Nephron (organoid): Measurements from ENCODE around the gene GADD45A.

Experiments
- H3K27ac Mint-ChIP-seq, 3 experiments: 2 replicates each; pipeline ENCODE4 v1.8.0; 2020; ENCODE audit warnings: mixed read lengths in 3 of 3, mild to moderate bottlenecking in 2 of 3, moderate library complexity in 1 of 3
- H3K27me3 Mint-ChIP-seq: 2 replicates; pipeline ENCODE4 v1.8.0; 2021; ENCODE audit warnings: low read depth, mild to moderate bottlenecking, moderate library complexity, mixed read lengths
- H3K36me3 Mint-ChIP-seq: 2 replicates; pipeline ENCODE4 v1.8.0; 2020; ENCODE audit warnings: low read depth, mixed read lengths
- H3K4me1 Mint-ChIP-seq: 2 replicates; pipeline ENCODE4 v1.8.0; 2020; ENCODE audit warnings: mixed read lengths
- H3K4me3 Mint-ChIP-seq, 3 experiments: 2 replicates each; pipeline ENCODE4 v1.8.0; 2020; ENCODE audit warnings: mild to moderate bottlenecking in 3 of 3, mixed read lengths in 3 of 3, moderate library complexity in 2 of 3
- H3K9me3 Mint-ChIP-seq: 2 replicates; pipeline ENCODE4 v1.8.0; 2020; ENCODE audit warnings: mixed read lengths
- TF ChIP-seq, protein P1 (sequence below), 3 experiments: fragments of 200-600 bp; sonication (generic); IDR thresholded peaks; one replicate each; pipeline ENCODE4 v1.5.0; 2021; ENCODE audit warnings: antibody characterized with exemption in 3 of 3; ENCODE audit not compliant: unreplicated experiment in 3 of 3

The GADD45A gene

DNA sequence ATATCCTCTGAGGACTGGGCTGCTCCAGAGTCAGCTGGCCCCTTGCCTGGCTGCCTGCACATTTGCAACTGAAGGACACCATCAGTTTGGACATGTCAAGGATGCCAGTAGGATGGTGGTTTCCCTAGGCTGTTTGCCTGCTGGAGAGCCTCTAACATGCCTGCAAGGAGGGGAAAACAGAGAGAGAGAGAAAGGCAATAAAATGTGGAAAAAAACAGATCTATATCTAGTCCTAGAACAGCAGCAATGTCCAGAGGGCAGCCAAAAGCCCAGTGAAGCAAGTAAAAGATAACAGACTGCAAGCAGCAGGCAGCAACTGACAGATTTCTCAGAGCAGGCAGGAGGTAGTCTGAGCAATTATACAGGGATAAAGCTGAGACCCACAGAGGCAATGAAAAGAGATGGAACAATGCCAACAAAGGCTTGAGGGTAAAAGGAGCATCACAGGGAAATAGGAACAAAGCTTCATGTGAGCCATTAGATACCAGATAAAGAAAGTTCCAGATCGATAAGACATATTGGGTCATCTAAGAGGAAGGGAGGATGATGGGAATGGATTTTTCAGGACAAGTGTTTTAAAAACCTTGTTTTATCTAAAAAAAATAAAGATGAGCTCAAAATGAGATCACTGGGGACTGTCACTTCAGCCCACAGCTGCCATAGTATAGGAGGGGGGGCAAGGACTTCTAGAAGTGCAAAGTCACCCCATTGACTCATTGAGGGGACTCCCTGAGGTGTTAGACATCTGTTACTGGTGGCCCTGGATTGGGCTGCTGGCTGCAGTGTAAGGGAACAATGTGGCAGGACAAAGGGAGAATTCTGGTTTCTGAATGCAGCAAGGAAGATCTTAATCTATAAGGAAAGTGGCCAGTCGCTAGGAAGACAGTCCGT, 38.6 kb upstream of the GADD45A start:
- Mint-ChIP-seq H3K27me3 (no peaks in the 10 kb centered on the region), H3K9me3 (no peaks in the 10 kb centered on the region), H3K4me1 (peaks cover 9% of the 10 kb centered on the region), H3K36me3 (no peaks in the 10 kb centered on the region), H3K27ac (no peak overlapping the region), H3K4me3 (no peak overlapping the region)
- TF ChIP-seq, protein P1, sequence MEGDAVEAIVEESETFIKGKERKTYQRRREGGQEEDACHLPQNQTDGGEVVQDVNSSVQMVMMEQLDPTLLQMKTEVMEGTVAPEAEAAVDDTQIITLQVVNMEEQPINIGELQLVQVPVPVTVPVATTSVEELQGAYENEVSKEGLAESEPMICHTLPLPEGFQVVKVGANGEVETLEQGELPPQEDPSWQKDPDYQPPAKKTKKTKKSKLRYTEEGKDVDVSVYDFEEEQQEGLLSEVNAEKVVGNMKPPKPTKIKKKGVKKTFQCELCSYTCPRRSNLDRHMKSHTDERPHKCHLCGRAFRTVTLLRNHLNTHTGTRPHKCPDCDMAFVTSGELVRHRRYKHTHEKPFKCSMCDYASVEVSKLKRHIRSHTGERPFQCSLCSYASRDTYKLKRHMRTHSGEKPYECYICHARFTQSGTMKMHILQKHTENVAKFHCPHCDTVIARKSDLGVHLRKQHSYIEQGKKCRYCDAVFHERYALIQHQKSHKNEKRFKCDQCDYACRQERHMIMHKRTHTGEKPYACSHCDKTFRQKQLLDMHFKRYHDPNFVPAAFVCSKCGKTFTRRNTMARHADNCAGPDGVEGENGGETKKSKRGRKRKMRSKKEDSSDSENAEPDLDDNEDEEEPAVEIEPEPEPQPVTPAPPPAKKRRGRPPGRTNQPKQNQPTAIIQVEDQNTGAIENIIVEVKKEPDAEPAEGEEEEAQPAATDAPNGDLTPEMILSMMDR (IDR thresholded peaks at IDR 0.05; ENCODE audit: unreplicated experiment in 3 of 3), result no peak

DNA sequence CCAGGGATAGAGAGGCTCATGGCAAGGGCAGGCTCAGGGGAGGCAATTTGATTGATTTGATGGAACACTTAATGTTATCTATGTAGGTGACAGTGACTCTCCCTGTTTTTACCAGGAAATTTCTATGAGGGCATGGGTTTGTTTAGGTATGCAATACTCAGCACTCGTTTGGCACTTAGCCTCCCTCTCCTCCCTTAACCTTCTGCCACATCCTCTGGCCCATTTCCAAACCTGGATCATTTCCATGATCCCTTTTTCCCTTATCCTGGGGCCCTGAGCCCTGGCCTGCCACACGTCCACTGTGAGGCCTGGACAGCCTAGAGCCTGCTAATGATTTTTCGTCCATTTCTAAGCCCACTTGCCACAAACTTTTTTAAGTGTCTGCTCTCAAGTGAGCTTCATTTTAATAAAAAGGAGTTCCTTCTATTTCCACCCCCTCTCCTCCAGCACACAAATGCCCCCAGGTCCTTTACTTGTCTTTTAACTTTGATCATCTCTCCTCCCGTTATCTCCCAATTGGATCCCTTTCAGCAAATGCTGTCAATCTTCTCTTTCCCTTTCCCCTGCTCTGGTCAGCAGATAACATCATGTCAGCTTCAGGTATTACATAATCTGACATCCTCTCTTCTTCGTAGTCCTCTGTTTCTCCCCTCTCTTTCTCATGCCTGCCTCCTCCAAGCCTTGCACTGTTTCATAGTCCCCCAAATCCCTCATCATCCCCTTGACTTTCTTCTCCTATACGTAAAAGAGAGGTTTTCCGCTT, 37.8 kb upstream of the GADD45A start:
- Mint-ChIP-seq H3K27ac (no peak overlapping the region), H3K27me3 (peaks cover 4% of the 10 kb centered on the region), H3K4me3 (no peak overlapping the region), H3K4me1 (peaks cover 9% of the 10 kb centered on the region), H3K36me3 (no peaks in the 10 kb centered on the region), H3K9me3 (no peaks in the 10 kb centered on the region)
- TF ChIP-seq, protein P1 (IDR thresholded peaks at IDR 0.05; ENCODE audit: unreplicated experiment in 3 of 3), result no peak

DNA sequence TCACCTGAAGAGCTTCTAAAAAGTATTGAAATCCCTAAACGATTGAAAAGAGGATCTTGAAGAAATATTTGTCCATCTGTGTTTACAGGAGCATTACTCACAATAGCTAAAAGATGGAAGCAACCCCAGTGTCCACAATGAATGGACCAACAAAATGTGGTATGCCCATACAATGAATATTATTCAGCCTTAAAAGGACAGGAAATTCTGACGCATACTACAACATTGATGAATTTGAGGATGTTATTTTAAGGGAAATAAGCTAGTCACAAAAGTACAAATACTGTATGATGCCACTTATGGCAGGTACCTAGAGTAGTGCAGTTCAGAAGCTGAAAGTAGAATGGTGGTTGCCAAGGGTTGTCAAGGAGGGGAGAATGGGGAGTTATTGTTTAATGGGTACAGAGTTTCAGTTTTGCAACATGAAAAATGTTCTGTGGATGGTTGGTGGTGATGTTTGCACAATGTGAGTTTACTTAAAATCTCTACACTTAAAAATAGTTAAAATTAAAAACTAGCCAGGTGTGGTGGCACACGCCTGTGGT, 37.1 kb upstream of the GADD45A start:
- peaks cover 4% of the 10 kb centered on the region for H3K27me3 Mint-ChIP-seq
- H3K4me3 Mint-ChIP-seq, result no peak overlapping the region
- no peaks in the 10 kb centered on the region for H3K9me3 Mint-ChIP-seq
- TF ChIP-seq, protein P1 (IDR thresholded peaks at IDR 0.05; ENCODE audit: unreplicated experiment in 3 of 3), result no peak
- peaks cover 2% of the 10 kb centered on the region for H3K4me1 Mint-ChIP-seq
- H3K27ac Mint-ChIP-seq, result no peak overlapping the region
- H3K36me3 Mint-ChIP-seq, result no peaks in the 10 kb centered on the region

DNA sequence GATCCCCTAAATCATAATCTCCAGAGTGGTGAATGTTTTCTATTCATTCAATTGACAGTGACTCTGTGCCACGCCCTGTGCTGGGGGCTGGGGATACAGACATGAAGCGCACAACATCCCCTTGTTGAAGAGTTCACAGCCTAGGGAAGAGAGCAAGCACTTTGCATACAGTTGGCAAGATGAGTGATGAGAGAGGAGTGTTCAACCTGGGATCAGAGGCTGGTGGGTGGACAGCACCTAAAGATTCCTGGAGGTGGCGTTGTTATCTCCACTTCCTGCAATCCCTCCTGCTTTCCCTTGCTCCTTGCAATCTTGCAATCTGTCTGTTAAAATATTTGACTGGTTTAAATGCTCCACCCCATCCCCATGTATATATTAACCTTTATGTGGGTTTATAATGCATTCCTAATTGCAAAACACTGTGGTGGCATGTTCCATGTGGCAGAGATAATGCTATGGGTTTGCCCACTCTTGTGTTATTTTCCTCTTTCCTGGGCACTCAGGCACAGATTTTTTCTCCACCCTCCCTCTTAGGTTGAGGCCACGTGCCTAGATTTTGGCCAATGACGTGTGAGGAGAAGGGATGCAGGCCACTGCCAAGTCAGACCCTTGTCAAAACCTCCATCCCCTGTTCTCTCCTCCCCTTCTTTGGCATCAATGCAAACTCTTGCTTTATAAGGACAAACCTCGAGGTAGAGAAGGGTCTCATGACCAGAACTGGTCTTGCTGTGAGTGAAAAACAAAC, 36.2 kb upstream of the GADD45A start:
- no peaks in the 10 kb centered on the region for H3K36me3 Mint-ChIP-seq
- H3K9me3 Mint-ChIP-seq, result no peaks in the 10 kb centered on the region
- H3K4me1 Mint-ChIP-seq, result no peaks in the 10 kb centered on the region
- H3K27me3 Mint-ChIP-seq, result peaks cover 4% of the 10 kb centered on the region
- H3K4me3 Mint-ChIP-seq, result no peak overlapping the region
- TF ChIP-seq, protein P1 (IDR thresholded peaks at IDR 0.05; ENCODE audit: unreplicated experiment in 3 of 3), result no peak
- H3K27ac Mint-ChIP-seq, result no peak overlapping the region

DNA sequence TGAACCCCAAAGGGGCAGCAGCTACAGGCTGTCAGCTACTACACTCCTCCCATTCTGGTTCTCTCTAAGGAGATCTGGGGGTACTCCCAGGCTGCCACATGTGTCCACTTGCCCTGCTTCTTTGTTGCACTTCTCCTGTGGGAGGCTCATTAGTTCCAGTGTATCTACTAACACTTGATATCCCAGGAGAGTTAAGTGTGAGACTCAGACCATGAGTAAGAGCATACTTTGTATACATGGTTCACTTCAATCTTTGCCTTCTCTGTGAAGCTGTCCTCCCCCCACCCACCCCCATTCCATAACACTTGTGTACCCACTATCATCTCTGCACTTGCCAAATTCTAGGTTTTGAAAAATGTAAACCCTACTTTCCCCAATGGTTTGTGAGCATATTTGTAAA, 34.9 kb upstream of the GADD45A start:
- Mint-ChIP-seq H3K4me1 (no peaks in the 10 kb centered on the region), H3K27ac (no peak overlapping the region), H3K27me3 (peaks cover 4% of the 10 kb centered on the region), H3K9me3 (no peaks in the 10 kb centered on the region), H3K36me3 (no peaks in the 10 kb centered on the region), H3K4me3 (no peak overlapping the region)
- TF ChIP-seq, protein P1 (IDR thresholded peaks at IDR 0.05; ENCODE audit: unreplicated experiment in 3 of 3), result no peak
